HepG2 (cell line): ENCODE results near the gene CCL27. TPM values are rescaled to one million over a fixed set of nuclear protein-coding genes. Genes with fewer than 3 reads are reported as not detected.

ENCODE experiments used
- BCL6 ChIP-seq: IDR thresholded peaks from 2 replicates; pipeline ENCODE4 v1.6.1; 2016; ENCODE audit warnings: missing genetic modification reagents, missing compliant biosample characterization
- CBFB ChIP-seq: sonication (generic); formaldehyde crosslinking; IDR thresholded peaks from 2 replicates; pipeline ENCODE4 v1.4.0; 2020; ENCODE audit warnings: missing genetic modification reagents
- EHMT2 ChIP-seq: fragments of 200-600 bp; sonication (generic); IDR thresholded peaks from 2 replicates; pipeline ENCODE4 v1.7.0; 2017; ENCODE audit warnings: antibody characterized with exemption, low read depth, low read length, borderline replicate concordance
- TAF15 ChIP-seq: fragments of 200-400 bp; formaldehyde crosslinking; IDR thresholded peaks from one replicate; pipeline ENCODE4 v1.6.1; 2018; ENCODE audit warnings: mild to moderate bottlenecking, low read depth, low read length; ENCODE audit not compliant: poor library complexity, severe bottlenecking
- ZNF367 ChIP-seq: sonication (generic); formaldehyde crosslinking; IDR thresholded peaks from 2 replicates; pipeline ENCODE4 v1.4.0; 2020; ENCODE audit warnings: missing genetic modification reagents, borderline replicate concordance
- ZNF441 ChIP-seq: sonication (generic); formaldehyde crosslinking; IDR thresholded peaks from 2 replicates; pipeline ENCODE4 v1.7.0; 2021; ENCODE audit warnings: missing genetic modification reagents, borderline replicate concordance
- polyA plus RNA-seq, 8 experiments: library from polyadenylated mRNA; depleted of rRNA in 3 of 8; stranded (reverse) in 7 of 8; unstranded in 1 of 8; fragments of >200 nt; fragmentation: Illumina TruSeq in 4 of 8; extraction: Trizol in 4 of 8; gene quantifications; 2 replicates each; pipeline versions ENCODE4 v1.2.1 to v1.2.3, GENCODE V29; 2011 to 2016; ENCODE audit warnings: low read depth in 4 of 8, missing spikeins in 1 of 8, mixed read lengths in 1 of 8; ENCODE audit not compliant: insufficient read depth in 1 of 8
- total RNA-seq, 5 experiments: library from RNA; depleted of rRNA; stranded (reverse); fragments of >200 nt; fragmentation: Illumina TruSeq; extraction: Trizol; gene quantifications; 2 replicates each; pipeline ENCODE4 v1.2.3, GENCODE V29; 2016; ENCODE audit warnings: low read depth in 1 of 5
- TF ChIP-seq, protein P1 (sequence below): sonication (generic); formaldehyde crosslinking; IDR thresholded peaks from 2 replicates; pipeline ENCODE4 v1.5.1; 2020; ENCODE audit warnings: mild to moderate bottlenecking, missing genetic modification reagents, borderline replicate concordance
- TF ChIP-seq, protein P2 (sequence below): sonication (generic); formaldehyde crosslinking; IDR thresholded peaks from 2 replicates; pipeline ENCODE4 v1.4.0; 2020; ENCODE audit warnings: missing genetic modification reagents
- TF ChIP-seq, protein P3 (sequence below): IDR thresholded peaks from 2 replicates; pipeline ENCODE4 v1.6.1; 2016; ENCODE audit warnings: missing genetic modification reagents, missing compliant biosample characterization
- TF ChIP-seq, protein P4 (sequence below): IDR thresholded peaks from 2 replicates; pipeline ENCODE4 v1.6.1; 2016; ENCODE audit warnings: missing compliant biosample characterization, missing genetic modification reagents, borderline replicate concordance
- TF ChIP-seq, protein P5 (sequence below): sonication (generic); formaldehyde crosslinking; IDR thresholded peaks from 2 replicates; pipeline ENCODE4 v1.5.0; 2020; ENCODE audit warnings: missing genetic modification reagents

Gene CCL27
- total and polyA plus RNA-seq, 2 of the 13 experiments (the other 11 are each of a cell fraction or from before 2014, with no cell fraction given) = not detected

DNA sequence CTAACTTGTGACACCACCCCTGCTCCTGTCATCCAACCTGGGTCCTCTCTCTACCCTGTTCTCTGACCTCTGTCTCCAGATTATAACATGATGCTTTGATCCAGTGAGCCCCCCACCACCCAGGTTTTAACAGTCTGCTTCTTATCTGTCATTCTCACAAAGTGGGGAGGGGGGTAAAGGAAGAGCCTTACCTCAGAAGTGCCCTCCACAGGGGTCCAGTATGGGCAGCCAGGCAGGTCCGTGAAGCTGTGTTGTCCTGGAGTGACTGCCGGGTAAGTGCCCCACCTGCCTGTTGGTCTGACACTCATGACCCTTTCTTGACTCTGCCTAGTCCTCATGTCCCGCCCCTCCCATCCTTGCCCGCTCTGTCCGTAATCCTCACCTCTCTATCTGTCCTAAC lies 7.1 kb downstream of the CCL27 start (continued):
- TF ChIP-seq, protein P1, sequence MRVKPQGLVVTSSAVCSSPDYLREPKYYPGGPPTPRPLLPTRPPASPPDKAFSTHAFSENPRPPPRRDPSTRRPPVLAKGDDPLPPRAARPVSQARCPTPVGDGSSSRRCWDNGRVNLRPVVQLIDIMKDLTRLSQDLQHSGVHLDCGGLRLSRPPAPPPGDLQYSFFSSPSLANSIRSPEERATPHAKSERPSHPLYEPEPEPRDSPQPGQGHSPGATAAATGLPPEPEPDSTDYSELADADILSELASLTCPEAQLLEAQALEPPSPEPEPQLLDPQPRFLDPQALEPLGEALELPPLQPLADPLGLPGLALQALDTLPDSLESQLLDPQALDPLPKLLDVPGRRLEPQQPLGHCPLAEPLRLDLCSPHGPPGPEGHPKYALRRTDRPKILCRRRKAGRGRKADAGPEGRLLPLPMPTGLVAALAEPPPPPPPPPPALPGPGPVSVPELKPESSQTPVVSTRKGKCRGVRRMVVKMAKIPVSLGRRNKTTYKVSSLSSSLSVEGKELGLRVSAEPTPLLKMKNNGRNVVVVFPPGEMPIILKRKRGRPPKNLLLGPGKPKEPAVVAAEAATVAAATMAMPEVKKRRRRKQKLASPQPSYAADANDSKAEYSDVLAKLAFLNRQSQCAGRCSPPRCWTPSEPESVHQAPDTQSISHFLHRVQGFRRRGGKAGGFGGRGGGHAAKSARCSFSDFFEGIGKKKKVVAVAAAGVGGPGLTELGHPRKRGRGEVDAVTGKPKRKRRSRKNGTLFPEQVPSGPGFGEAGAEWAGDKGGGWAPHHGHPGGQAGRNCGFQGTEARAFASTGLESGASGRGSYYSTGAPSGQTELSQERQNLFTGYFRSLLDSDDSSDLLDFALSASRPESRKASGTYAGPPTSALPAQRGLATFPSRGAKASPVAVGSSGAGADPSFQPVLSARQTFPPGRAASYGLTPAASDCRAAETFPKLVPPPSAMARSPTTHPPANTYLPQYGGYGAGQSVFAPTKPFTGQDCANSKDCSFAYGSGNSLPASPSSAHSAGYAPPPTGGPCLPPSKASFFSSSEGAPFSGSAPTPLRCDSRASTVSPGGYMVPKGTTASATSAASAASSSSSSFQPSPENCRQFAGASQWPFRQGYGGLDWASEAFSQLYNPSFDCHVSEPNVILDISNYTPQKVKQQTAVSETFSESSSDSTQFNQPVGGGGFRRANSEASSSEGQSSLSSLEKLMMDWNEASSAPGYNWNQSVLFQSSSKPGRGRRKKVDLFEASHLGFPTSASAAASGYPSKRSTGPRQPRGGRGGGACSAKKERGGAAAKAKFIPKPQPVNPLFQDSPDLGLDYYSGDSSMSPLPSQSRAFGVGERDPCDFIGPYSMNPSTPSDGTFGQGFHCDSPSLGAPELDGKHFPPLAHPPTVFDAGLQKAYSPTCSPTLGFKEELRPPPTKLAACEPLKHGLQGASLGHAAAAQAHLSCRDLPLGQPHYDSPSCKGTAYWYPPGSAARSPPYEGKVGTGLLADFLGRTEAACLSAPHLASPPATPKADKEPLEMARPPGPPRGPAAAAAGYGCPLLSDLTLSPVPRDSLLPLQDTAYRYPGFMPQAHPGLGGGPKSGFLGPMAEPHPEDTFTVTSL (CRISPR knock-in tag) = no peak
- TF ChIP-seq, protein P2, sequence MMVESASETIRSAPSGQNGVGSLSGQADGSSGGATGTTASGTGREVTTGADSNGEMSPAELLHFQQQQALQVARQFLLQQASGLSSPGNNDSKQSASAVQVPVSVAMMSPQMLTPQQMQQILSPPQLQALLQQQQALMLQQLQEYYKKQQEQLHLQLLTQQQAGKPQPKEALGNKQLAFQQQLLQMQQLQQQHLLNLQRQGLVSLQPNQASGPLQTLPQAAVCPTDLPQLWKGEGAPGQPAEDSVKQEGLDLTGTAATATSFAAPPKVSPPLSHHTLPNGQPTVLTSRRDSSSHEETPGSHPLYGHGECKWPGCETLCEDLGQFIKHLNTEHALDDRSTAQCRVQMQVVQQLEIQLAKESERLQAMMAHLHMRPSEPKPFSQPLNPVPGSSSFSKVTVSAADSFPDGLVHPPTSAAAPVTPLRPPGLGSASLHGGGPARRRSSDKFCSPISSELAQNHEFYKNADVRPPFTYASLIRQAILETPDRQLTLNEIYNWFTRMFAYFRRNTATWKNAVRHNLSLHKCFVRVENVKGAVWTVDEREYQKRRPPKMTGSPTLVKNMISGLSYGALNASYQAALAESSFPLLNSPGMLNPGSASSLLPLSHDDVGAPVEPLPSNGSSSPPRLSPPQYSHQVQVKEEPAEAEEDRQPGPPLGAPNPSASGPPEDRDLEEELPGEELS (CRISPR knock-in tag) = no peak
- no peak for TF ChIP-seq ZNF367 (CRISPR knock-in tag)
- TF ChIP-seq BCL6 (CRISPR knock-in tag) = no peak
- TF ChIP-seq, protein P3, sequence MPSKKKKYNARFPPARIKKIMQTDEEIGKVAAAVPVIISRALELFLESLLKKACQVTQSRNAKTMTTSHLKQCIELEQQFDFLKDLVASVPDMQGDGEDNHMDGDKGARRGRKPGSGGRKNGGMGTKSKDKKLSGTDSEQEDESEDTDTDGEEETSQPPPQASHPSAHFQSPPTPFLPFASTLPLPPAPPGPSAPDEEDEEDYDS (CRISPR knock-in tag) = no peak
- TF ChIP-seq, protein P4, sequence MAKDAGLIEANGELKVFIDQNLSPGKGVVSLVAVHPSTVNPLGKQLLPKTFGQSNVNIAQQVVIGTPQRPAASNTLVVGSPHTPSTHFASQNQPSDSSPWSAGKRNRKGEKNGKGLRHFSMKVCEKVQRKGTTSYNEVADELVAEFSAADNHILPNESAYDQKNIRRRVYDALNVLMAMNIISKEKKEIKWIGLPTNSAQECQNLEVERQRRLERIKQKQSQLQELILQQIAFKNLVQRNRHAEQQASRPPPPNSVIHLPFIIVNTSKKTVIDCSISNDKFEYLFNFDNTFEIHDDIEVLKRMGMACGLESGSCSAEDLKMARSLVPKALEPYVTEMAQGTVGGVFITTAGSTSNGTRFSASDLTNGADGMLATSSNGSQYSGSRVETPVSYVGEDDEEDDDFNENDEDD (CRISPR knock-in tag) = no peak
- TF ChIP-seq ZNF441 (CRISPR knock-in tag) = no peak
- no peak for TF ChIP-seq EHMT2
- no peak for TF ChIP-seq CBFB (CRISPR knock-in tag)
- no peak for TF ChIP-seq TAF15
- TF ChIP-seq, protein P5, sequence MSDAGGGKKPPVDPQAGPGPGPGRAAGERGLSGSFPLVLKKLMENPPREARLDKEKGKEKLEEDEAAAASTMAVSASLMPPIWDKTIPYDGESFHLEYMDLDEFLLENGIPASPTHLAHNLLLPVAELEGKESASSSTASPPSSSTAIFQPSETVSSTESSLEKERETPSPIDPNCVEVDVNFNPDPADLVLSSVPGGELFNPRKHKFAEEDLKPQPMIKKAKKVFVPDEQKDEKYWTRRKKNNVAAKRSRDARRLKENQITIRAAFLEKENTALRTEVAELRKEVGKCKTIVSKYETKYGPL (CRISPR knock-in tag) = no peak
